NT2/D1 (cell line): ENCODE measurements around the gene NFIA.

Experiments
- SUZ12 ChIP-seq: IDR thresholded peaks from 2 replicates; pipeline ENCODE4 v1.6.1; 2011; ENCODE audit not compliant: insufficient read length, insufficient read depth; ENCODE audit errors: extremely low read depth
- ZNF274 ChIP-seq: IDR thresholded peaks from 2 replicates; pipeline ENCODE4 v1.6.1; 2011; ENCODE audit warnings: mild to moderate bottlenecking, low read depth, low read length

- TF ChIP-seq ZNF274 (no peak), SUZ12 (no peak)
Observed at GRCh38 chr1:61125263-61125662, 42.9 kb downstream of the NFIA start.
